IMR-90 (cell line): Measurements from ENCODE around the gene CHSY3. TPM values are rescaled to one million over a fixed set of nuclear protein-coding genes. Genes with fewer than 3 reads are reported as not detected.

ENCODE experiments used
- ATAC-seq: fragments of 200-7000 bp; cut with Tn5 transposase; 2 replicates; pipeline ENCODE4 v1.9.1; 2020; ENCODE audit warnings: low read depth, mild to moderate bottlenecking, moderate library complexity
- BruUV-seq: library from RNA; stranded (reverse); fragments of 400-500 nt; replicated peaks from 2 replicates; lab custom pipeline; 2021; lab: Mats Ljungman, UMichigan
- CTCF ChIA-PET: fragments of 300-600 bp; formaldehyde crosslinking; extraction: SDS; loops from one replicate; lab custom pipeline; 2021; ENCODE audit warnings: antibody characterized with exemption; lab: Yijun Ruan, JAX
- POLR2A ChIA-PET: fragments of 300-600 bp; sonication (Branson Sonifier 250); formaldehyde crosslinking; loops from one replicate; lab custom pipeline; 2022; ENCODE audit warnings: antibody characterized with exemption; ENCODE audit not compliant: unreplicated experiment; lab: Charles Lee
- DNase-seq: peaks from one replicate; pipeline ENCODE4 v3.0.0; 2013
- H2AFZ ChIP-seq: replicated peaks from 2 replicates; pipeline ENCODE3; 2013; ENCODE audit warnings: low read length, mild to moderate bottlenecking; ENCODE audit not compliant: poor library complexity
- H2AK5ac ChIP-seq: 2 replicates; pipeline ENCODE4 v1.6.1; 2013; ENCODE audit warnings: low read depth, low read length, inconsistent platforms
- H2AK9ac ChIP-seq: replicated peaks from 2 replicates; pipeline ENCODE3; 2013; ENCODE audit warnings: mild to moderate bottlenecking, low read depth, low read length, moderate library complexity; ENCODE audit not compliant: poor library complexity
- H2BK120ac ChIP-seq: 2 replicates; pipeline ENCODE4 v1.6.1; 2013; ENCODE audit warnings: low read depth, low read length, inconsistent platforms
- H2BK15ac ChIP-seq: 3 replicates; pipeline ENCODE4 v1.6.1; 2013; ENCODE audit warnings: low read depth, low read length, inconsistent platforms
- H2BK20ac ChIP-seq: 2 replicates; pipeline ENCODE4 v1.6.1; 2013; ENCODE audit warnings: low read depth, mild to moderate bottlenecking, inconsistent platforms, low read length, moderate library complexity
- H2BK5ac ChIP-seq: 2 replicates; pipeline ENCODE4 v1.6.1; 2013; ENCODE audit warnings: mild to moderate bottlenecking, low read depth, low read length, inconsistent platforms; ENCODE audit not compliant: poor library complexity, severe bottlenecking
- H3K14ac ChIP-seq: replicated peaks from 2 replicates; pipeline ENCODE4 v1.6.1; 2013; ENCODE audit warnings: low read depth, low read length, inconsistent platforms
- H3K18ac ChIP-seq: 2 replicates; pipeline ENCODE4 v1.6.1; 2013; ENCODE audit warnings: low read depth, low read length, control low read depth
- H3K23ac ChIP-seq: 2 replicates; pipeline ENCODE4 v1.6.1; 2013; ENCODE audit warnings: low read depth, low read length, inconsistent platforms
- H3K27ac ChIP-seq: 2 replicates; pipeline ENCODE4 v1.5.1; 2013; ENCODE audit warnings: mild to moderate bottlenecking, control low read depth, low read length; ENCODE audit not compliant: insufficient read depth
- H3K27me3 ChIP-seq: 2 replicates; pipeline ENCODE4 v1.6.1; 2013; ENCODE audit warnings: low read length; ENCODE audit not compliant: control insufficient read depth, insufficient read depth
- H3K36me3 ChIP-seq: 2 replicates; pipeline ENCODE4 v1.6.1; 2013; ENCODE audit warnings: low read length, mixed read lengths; ENCODE audit not compliant: control insufficient read depth, insufficient read depth
- H3K4ac ChIP-seq: 2 replicates; pipeline ENCODE4 v1.6.1; 2013; ENCODE audit warnings: low read depth, low read length, inconsistent platforms
- H3K4me1 ChIP-seq: 2 replicates; pipeline ENCODE4 v1.6.1; 2013; ENCODE audit warnings: low read length, mixed read lengths; ENCODE audit not compliant: control insufficient read depth, insufficient read depth
- H3K4me2 ChIP-seq: 2 replicates; pipeline ENCODE4 v1.6.1; 2013; ENCODE audit warnings: low read depth, mild to moderate bottlenecking, control low read depth, low read length, moderate library complexity
- H3K4me3 ChIP-seq: 2 replicates; pipeline ENCODE4 v1.5.1; 2013; ENCODE audit warnings: low read depth, mild to moderate bottlenecking, control low read depth, low read length, moderate library complexity; ENCODE audit not compliant: insufficient read depth
- H3K56ac ChIP-seq: 2 replicates; pipeline ENCODE4 v1.6.1; 2013; ENCODE audit warnings: low read length, inconsistent platforms; ENCODE audit not compliant: insufficient read depth; ENCODE audit errors: extremely low read depth
- H3K79me1 ChIP-seq, 2 experiments: 2 replicates each; pipeline ENCODE4 v1.6.1; 2013; ENCODE audit warnings: low read length in 2 of 2, inconsistent platforms in 1 of 2, low read depth in 1 of 2
- H3K9ac ChIP-seq: 2 replicates; pipeline ENCODE4 v1.6.1; 2013; ENCODE audit warnings: low read depth, low read length, control low read depth
- H3K9me1 ChIP-seq: 2 replicates; pipeline ENCODE4 v1.6.1; 2013; ENCODE audit warnings: low read length, inconsistent platforms; ENCODE audit not compliant: insufficient read depth
- H3K9me3 ChIP-seq: 2 replicates; pipeline ENCODE4 v1.6.1; 2013; ENCODE audit warnings: low read length; ENCODE audit not compliant: control insufficient read depth, insufficient read depth
- H4K20me1 ChIP-seq: 2 replicates; pipeline ENCODE4 v1.6.1; 2013; ENCODE audit warnings: low read length, inconsistent platforms; ENCODE audit not compliant: insufficient read depth
- H4K5ac ChIP-seq: 2 replicates; pipeline ENCODE4 v1.6.1; 2013; ENCODE audit warnings: mild to moderate bottlenecking, low read depth, low read length, control low read depth
- H4K8ac ChIP-seq, 2 experiments: 2 replicates each; pipeline ENCODE4 v1.6.1; 2013; ENCODE audit warnings: low read depth in 2 of 2, low read length in 2 of 2, control low read depth in 1 of 2, inconsistent platforms in 1 of 2
- H4K91ac ChIP-seq: 2 replicates; pipeline ENCODE4 v1.6.1; 2013; ENCODE audit warnings: low read depth, low read length, inconsistent platforms; ENCODE audit not compliant: insufficient read depth
- BHLHE40 ChIP-seq: fragments of 150-350 bp; IDR thresholded peaks from 2 replicates; pipeline ENCODE4 v1.6.1; 2016; ENCODE audit warnings: mild to moderate bottlenecking, low read depth, low read length
- POLR2A ChIP-seq: IDR thresholded peaks from 2 replicates; pipeline ENCODE4 v1.6.1; 2012; ENCODE audit warnings: mild to moderate bottlenecking, low read depth, low read length
- RAD21 ChIP-seq: IDR thresholded peaks from 2 replicates; pipeline ENCODE4 v1.6.1; 2012; ENCODE audit warnings: low read length, improper control_type of control experiment
- RFX5 ChIP-seq: IDR thresholded peaks from 2 replicates; pipeline ENCODE4 v1.8.0; 2012; ENCODE audit warnings: low read depth, mild to moderate bottlenecking, low read length, moderate library complexity
- WGBS, 2 experiments: methylation state at CpG; one replicate each; pipeline versions ENCODE4 v1.1.5 to v1.1.7; 2013; ENCODE audit warnings: missing lambda C conversion rate in 2 of 2; ENCODE audit not compliant: insufficient read length in 1 of 2; ENCODE audit errors: extremely low coverage in 2 of 2; 5-methylcytosine and 5-hydroxymethylcytosine counted together
- dilution Hi-C: fragments of 300-500 bp; cut with HindIII; formaldehyde crosslinking; loops from one replicate; pipeline ENCODE4 v1.14.3; 2018; ENCODE audit warnings: low sequenced_read_pairs; ENCODE audit not compliant: unreplicated experiment
- in situ Hi-C: fragments of 300-500 bp; cut with MboI; formaldehyde crosslinking; loops from 3 replicates; pipeline ENCODE4 v1.14.3; 2019; ENCODE audit warnings: low sequenced_read_pairs, inconsistent platforms, mixed read lengths
- intact Hi-C: fragments of 100-400 bp; cut with micrococcal nuclease; formaldehyde crosslinking; loops from 2 replicates; pipeline ENCODE4 v1.10.0; 2022
- polyA plus RNA-seq, 3 experiments: library from polyadenylated mRNA; depleted of rRNA; stranded (reverse); fragments of >200 nt; gene quantifications; 2 replicates each; pipeline ENCODE4 v1.2.3, GENCODE V29; 2012; ENCODE audit warnings: low replicate concordance in 1 of 3
- total RNA-seq: library from RNA; depleted of rRNA; stranded (reverse); fragments of >200 nt; gene quantifications from 2 replicates; pipeline ENCODE4 v1.2.3, GENCODE V29; 2012

The CHSY3 gene
- total and polyA plus RNA-seq, 2 of the 4 experiments (the other 2 are of a cell fraction): 0.62 to 1.3 TPM

- no peak overlapping the region for H2BK5ac ChIP-seq
- H3K4me3 ChIP-seq: no peak overlapping the region
- H3K4me1 ChIP-seq: no peaks in the 10 kb centered on the region
- POLR2A ChIA-PET: no interaction called here
- no peak overlapping the region for H2AK5ac ChIP-seq
- CTCF ChIA-PET: no interaction called here
- dilution Hi-C loops (no loop called here), intact Hi-C loops (no loop called here), in situ Hi-C loops (no loop called here)
- TF ChIP-seq BHLHE40 (no peak), RAD21 (no peak), RFX5 (no peak), POLR2A (no peak)
- H3K18ac ChIP-seq: no peak overlapping the region
- no peak for DNase-seq
- no peaks in the 10 kb centered on the region for H3K36me3 ChIP-seq
- H3K23ac ChIP-seq: no peak overlapping the region
- H4K8ac ChIP-seq: no peak overlapping the region
- no peak overlapping the region for H3K4ac ChIP-seq
- H3K14ac ChIP-seq: no peak overlapping the region
- no peaks in the 10 kb centered on the region for H3K79me1 ChIP-seq
- H3K27me3 ChIP-seq: no peaks in the 10 kb centered on the region
- no peak overlapping the region for H3K56ac ChIP-seq
- no peak overlapping the region for H2BK120ac ChIP-seq
- no peak overlapping the region for H3K4me2 ChIP-seq
- H3K27ac ChIP-seq: no peak overlapping the region
- H3K9me3 ChIP-seq: peaks cover 2% of the 10 kb centered on the region; the same call in 1 of the 2 replicates
- H2AFZ ChIP-seq: no peak overlapping the region
- no peak overlapping the region for H3K9ac ChIP-seq
- BruUV-seq: no TSS peak
- H2BK15ac ChIP-seq: no peak overlapping the region
- H2BK20ac ChIP-seq: no peak overlapping the region
- H3K9me1 ChIP-seq: no peaks in the 10 kb centered on the region
- no peaks in the 10 kb centered on the region for H4K20me1 ChIP-seq
- H2AK9ac ChIP-seq: no peak overlapping the region
- WGBS, 2 experiments: no CpG with 5 or more reads among the region's 3 CpGs
- ATAC-seq: no peak
- H4K91ac ChIP-seq: no peak overlapping the region
- no peak overlapping the region for H4K5ac ChIP-seq
Measured at GRCh38 chr5:130002183-130002582, 97.9 kb downstream of the CHSY3 start.
